HG03432 (cell line): ENCODE data around the gene MTURN.

Source experiments
- ATAC-seq: cut with Tn5 transposase; IDR thresholded peaks from one replicate; pipeline ENCODE4 v1.9.1; 2021; ENCODE audit warnings: mild to moderate bottlenecking, moderate library complexity; ENCODE audit not compliant: unreplicated experiment

MTURN gene

DNA sequence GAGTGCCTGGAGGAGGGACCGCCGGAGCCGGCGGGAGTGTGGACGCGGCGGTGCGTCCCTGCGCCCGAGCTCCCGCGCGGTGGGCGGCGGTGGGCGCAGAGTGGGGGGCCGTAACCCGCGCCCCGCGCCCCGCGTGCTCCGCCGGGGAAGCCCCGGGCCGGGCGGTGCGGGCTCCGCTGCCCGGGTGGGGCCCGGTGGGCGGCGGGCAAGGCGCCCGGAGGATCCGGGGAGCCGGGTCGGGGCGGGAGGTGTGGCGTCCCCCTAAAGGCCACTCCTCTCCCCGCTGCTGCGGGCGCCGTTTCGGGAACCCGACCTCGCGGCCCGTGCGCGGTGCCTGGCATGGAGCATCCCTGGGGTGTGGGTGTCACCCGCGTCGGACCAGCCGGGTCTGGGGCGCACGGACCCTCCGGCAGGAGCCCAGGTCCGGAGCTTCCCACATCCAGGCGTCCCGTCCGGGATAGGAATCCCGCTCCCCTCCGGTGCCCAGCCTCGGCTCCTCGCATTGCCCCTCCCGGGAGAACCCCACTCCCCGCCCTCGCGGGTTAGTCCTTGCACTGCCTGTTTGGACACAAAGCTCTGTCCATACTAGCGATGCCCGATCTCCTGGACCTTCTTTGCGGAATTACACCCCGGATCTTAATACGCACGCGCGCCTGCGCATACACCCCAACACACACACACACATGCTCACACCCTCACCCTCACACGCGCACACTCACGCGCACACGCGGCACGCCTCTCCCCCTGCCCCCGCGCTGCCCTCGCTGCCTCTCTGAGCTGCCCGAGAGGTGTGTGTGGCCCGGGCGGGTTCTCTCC lies 723 bp downstream of the MTURN start:
- ATAC-seq, result peak; percentile 35

DNA sequence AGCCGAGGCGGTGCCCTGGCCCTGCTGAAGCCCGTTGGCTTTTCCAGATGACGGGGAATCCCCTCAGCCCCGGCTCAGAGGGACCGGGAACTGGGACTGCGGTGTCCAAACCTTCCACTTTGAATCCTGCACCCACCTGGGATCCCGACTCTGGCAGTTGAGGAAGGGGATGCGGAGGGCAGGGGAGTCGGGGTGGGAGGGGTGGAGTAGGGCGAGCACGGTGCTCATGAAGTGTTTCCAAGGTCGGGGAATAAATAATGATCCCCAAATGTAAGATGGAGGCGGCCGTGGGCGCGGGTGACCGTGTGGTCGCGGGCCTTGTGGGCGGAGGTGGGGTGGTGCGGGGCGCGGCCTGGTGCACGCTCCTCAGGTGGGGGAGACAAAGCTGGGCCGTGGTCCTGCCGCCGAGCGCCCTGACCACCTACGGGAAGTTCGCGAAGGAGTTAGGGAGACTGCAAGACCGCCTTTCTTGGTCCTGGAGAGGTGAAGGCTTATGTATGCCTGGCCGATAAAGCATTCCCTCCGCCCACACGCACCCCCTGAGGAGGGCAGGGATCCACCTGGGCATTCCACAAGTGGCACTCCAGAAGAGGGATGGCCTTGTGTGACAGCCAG lies 1.4 kb downstream of the MTURN start:
- no peak for ATAC-seq

DNA sequence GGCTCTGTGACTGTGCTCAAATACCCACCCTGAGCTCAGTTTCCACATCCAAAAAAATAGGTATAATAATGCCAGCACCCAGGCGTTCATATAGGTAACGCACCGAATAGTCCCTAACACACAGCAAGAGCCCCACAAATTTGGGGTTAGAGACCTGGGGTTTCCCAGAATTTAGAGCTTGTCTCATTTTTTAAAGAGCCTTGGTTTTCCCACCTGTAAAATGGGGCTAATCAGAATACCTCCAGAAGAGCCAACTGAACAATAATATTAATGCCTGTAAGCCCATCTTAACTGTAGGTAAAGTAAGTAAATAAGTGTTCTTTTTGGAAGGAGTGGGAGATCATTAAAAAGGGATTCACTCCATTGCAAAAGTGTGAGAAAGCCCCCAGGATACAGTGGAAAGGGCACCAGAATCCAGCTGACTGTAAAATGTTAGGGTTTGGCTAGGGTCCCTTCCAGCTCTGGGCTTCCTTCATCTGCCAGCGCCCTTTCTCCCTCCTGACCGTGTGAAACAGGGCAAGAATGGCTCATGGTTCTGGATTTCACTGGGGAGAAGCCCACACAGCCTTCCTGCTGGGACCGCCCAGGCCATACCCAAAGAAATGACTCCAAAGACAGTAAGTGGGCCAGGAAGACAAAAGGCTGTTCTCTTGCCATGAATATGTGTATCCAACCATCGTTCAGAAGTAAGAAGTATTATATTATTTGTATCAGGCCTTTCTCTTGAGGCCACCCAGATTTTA lies 2.1 kb downstream of the MTURN start:
- no peak for ATAC-seq

DNA sequence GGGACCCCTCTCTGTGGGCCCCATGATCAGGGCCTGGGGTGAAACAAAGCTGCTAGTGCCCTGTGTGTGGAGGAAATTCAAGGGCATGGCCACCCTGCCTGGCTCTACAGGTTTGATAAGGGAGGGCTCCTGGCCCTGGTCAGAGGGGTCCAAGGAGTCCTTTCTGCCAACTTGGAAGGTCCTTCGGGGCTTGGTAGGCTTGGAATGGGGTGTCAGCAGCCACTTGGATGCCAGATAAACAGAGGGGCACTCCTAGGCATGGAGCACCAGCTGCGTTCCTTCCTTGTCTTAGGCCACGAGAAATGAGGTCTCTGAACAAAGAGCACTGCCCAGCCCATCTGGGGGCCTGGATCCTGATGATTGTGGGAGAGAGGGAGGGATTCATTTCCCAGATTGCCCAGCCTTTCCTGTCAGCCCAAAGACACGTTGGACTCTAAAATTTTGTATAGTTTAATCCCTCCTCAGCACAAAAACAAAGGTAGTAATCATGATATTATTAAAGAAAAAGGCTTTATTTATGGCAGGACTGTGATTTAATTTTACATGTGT lies 5.1 kb downstream of the MTURN start:
- no peak for ATAC-seq

DNA sequence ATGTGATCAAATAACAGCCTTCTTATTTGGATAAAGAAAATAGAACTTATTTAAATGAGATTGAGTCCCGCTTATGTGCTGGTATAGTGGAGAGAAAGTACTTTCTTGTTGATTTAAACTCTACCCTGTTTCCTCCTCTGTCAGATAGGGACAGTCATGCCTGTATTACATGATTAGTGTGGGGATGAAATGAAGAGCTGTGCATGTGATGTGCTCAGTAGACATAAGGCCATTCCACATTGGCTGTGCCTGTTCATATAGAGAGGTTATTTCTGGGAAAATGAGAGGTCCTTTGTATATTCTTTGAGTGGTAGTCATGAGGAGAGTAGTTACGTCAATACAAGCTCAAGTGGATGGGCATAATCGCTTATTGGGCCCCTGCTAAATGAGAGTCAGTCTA lies 5.7 kb downstream of the MTURN start:
- no peak for ATAC-seq

DNA sequence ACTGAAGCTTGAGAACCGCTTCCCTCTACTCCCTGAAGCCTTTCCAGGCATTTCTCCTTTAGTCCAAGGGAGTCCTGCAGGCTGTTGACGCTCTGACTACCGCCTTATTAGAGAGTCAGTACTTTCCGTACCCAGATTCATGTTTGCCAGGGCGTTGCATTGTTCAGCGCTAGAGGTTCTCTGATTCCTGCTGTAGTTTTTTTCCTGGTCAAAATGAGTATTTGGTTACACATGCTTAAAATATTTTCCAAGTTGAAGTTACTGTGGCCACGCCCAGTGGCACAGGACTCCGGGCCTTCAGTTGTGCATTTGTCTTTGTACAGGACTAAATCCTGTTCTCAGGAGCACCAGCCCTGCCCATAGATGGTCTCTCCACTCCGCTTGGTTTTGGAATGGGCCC lies 7.9 kb downstream of the MTURN start:
- no peak for ATAC-seq

DNA sequence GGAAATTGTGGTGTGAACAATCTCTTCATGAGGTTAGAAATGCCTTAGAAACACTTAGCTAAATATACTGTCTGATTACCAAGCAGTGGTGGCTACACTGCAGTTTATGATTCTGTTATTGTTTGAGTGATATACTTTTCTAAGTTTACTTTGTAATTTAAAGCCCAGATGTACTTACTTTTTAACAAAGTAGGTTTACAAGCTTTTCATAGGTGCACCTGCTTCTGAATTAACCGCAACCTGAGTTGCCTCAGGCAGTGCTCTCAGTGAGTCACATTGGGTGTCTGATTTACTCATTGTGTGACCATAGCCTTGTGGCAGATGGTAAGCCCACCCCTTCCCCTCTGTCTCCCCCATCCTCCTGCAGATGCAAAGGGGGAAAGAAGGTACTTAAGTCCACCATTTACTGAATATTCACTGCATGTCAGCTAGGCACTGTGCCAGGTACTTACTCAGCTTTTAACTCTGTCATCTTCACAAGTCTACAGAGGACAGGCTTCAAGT lies 9.0 kb downstream of the MTURN start:
- no peak for ATAC-seq

DNA sequence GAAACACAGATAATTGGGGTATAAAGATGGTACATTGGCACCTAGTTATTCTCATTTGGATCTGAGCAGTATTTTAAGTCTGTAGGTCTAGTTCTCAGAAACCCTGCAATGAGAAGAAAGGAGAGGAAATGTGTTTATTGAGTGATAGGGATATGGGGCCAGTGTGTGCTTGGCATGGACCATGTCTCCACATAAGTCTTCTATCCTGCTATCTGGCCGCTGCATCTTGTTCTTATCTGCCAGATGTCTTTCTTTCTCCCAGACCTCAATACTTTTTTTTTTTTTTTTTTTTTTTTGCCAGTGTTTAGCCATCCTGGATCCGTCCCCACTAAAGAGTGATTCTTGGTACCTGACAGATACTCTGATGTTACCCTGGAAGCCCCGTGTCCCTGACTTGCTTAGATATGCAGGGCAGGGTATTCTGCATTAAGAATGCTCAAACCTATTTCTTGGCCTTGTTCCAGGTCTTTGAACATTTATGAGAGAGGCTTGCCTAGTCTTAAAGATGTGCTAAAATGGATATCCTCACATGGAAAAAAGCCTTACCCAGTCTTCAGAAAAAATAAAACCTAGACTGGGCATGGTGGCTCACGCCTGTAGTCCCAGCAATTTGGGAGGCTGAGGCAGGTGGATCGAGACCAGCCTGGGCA lies 10.0 kb downstream of the MTURN start:
- ATAC-seq, result no peak

DNA sequence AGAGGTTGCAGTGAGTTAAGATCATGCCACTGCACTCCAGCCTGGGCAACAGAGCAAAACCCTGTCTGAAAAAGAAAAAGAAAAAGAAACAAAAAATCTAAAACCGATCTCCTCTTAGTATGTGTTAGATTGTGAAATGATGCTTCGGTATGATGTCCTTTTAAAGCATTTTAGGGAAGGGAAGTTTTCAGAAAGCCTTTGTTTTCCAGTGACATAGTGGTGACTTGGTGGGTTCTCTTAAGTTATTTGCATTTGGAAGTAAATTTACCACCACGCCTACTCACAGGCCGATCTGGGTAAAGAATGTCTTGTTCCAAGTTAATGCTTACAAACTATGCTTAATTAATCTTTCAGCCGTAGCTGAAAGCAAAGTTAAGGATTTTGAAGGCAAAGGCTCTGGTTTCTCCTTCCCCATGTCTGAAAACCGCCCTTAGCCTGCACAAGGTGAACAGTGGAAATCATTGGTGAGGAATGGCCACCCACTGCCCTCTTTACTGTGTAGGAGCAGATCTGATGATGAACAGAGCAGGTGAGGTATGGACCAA lies 10.7 kb downstream of the MTURN start:
- ATAC-seq, result no peak

DNA sequence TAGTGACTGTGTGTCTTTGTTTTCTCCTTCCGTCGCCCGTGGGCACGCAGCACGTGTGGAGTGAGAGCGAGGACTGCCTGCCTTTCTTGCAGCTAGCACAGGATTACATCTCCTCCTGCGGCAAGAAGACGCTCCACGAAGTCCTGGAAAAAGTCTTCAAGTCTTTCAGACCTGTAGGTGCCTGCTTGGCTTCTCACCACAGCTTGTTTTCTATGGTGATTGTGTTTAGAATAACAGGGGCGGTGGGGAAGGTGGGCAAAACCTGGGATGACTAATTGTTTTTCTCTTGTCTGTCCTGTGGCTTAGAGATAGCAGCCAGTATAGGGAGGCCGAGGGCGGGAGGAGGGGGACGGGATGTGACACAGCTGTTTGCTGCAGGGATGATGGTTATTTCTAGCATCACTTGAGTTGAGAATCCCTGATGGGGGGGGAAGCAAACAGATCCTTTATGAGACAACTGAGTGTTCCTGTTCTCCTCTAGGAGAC lies 11.4 kb downstream of the MTURN start:
- ATAC-seq, result no peak

DNA sequence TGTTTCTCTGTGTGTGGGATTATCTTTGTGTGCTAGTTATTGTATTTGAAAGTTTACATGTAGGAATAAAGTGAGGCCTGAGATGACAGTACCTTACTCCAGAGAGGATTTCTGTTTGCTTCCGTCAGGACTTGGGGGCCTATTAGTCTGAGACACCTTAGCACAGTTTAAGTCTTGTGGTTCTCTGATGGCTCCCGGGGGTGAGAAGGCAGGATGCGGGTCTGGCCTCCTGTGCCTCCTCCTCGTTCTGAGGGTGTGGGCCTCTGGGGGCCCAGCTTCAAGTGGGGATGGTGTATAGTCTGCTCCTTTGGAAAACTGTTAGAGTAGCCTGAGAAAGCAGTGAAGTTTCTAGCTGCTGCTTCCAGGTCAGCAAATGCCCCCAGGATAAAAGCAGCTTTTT lies 12.4 kb downstream of the MTURN start:
- no peak for ATAC-seq

DNA sequence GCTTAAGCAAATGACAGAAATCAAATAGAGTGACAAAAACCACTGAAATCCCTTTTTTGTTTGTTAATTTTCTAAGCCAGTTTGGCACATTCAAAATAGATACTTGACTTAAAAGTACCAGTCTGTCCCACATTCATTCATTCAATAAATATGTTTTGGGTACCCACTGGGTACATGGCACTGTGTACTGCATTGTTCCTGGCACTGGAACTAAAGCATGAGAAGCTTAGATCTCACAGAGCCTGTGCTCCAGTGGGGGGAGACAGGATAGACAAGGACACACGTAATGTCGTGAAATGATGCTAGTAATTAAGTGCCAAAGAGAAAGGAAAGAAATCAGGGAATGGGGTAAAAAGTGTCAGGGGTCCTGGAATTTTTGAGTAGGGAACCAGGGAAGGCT lies 13.0 kb downstream of the MTURN start:
- ATAC-seq, result no peak

DNA sequence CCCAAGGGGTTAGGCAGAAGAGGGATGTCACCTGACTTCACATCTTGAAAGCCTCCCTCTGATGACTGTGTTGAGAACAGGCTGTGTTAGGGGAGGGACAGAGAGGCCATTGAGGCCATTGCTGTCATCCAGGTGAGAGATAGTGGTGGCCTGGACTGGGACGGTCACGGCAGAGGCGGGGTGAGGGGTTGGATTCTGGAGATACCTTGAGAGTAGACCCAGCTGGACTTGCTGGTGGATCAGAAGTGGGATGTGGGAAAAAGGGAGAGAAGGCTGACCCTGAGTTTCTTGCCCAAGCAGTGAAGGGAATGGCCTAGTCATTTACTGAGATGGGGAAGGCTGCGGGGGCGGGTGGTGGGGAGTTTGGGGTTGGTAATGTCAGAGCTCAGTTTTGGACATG lies 13.6 kb downstream of the MTURN start:
- no peak for ATAC-seq

DNA sequence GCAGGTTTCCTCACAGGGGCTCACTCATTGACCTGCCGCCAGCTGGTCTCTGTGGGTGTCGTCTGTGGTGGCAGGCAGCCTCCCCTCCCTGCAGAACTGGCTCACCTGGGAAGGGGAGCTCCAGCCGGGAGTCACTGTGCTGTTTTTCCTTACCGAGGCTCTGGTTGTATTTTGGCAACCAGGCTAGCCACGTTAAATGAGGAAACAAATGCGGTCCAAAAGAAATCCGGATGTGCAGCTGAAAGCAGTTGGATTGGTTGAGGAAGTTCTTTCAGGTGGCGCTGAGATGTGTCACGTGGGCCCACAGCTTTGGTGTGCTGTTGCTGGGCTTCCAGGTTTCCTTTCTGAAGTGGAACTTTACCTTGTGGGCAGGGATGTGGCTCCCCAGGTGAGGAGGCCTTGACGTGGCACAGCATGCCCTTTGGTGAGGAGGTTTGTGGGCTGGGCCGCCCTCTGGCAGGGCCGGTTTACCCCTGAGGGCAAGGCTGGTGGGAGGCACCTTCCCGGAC lies 14.2 kb downstream of the MTURN start:
- peak; percentile 41 for ATAC-seq

DNA sequence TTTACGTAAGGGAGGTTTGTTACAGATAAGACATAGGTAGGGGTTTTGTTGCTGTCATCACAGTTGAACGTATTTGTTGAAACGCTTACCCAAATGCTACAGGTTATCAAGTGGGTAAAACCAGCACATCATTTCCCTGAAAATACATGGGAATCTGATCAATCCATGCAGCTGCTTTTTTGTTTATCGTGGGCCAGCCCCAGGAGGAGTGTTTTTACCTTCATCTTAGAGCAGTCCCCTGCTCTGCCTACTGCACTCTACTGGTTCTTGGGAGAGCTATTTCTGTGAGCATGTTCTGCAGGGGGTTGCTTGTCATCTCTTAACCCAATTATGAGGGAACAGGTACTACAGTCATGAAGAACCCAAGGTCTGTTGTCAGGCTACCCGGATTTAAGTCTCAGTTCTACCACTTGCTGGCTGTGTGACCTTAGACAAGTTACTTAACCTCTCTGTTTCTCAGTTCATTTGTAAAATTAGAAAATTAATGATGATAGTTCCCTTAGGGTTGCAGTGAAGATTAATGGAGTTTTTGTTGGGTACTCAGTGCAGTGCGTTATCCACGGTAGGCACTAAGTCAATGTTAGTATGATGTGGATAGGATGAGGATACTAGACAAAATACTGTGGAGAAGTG lies 15.0 kb downstream of the MTURN start:
- ATAC-seq, result no peak

DNA sequence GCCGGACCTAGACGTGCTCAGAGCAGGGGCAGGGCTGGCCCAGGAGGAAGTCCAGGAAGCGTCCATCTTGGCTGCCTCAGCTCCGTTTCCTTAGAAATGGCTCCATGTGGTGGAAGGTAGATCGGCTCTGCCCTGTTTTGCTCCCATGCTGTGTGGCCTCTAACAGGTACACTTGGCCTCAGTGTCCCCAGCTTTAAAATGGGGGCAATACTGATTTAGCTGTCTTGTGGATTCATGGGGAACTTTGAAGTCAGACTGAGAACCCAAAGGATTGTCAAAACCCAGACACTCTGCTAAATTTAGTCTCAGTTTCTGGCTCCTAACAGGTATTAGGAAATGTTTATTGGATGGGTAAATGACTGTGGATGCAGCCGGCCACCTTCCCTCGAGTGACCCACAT lies 15.9 kb downstream of the MTURN start:
- no peak for ATAC-seq

DNA sequence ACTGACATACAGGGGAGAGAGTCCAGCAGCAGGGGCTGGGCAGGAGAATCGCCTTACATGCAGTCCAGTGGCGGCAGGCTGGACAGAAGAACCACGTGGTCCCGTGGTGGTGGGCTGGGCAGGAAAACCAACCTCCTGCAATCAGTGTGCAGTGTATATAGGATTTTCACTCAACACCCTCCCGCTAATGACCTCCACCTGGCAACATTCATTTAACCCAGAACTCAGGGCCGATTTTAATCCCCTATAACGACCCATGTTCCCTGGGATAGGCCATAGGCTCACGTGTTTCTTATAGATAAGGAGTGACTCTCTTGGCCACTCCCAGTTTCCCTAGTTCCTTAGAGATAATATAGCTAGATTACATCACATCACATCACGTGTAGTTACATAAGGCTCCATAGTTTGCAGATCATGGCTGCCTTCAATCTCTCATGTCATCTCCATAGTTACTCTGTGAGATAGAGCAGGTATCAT lies 19.4 kb downstream of the MTURN start:
- no peak for ATAC-seq

DNA sequence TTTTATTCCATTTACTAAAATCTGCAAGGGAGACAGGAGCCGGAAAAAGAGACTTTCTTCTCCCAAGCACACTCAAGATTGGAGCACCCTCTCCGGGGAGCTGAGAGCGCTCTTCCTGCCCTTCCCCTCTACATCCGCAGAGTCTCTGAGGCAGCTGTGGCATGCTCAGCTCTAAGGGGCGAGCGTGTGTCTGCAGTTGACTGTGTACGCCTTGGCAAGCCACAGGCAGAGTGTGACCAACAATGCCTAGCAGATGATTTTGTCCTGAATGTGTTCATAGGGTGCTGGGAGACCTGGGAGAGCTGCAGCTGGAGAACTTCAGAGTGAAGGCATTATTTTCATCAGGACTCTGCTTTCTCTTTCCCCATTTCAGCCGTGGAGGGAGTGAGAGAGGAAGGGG lies 20.7 kb downstream of the MTURN start:
- ATAC-seq, result no peak

DNA sequence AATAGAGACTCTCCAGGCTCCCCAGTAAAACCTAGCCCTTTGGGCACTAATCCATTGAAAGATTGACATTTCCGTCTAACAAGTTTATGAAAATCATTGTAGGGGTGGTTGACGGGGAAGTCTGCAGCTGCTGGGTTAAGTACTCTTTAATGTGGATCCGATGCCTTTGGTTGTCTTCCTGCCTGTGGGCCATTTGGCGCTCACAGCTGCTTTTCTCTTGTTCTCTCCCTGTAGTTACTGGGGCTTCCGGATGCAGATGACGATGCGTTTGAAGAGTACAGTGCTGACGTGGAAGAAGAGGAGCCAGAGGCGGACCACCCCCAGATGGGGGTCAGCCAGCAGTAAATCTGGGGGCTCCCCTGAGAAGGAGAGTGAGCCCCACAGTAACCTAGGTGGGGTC lies 22.4 kb downstream of the MTURN start:
- no peak for ATAC-seq

DNA sequence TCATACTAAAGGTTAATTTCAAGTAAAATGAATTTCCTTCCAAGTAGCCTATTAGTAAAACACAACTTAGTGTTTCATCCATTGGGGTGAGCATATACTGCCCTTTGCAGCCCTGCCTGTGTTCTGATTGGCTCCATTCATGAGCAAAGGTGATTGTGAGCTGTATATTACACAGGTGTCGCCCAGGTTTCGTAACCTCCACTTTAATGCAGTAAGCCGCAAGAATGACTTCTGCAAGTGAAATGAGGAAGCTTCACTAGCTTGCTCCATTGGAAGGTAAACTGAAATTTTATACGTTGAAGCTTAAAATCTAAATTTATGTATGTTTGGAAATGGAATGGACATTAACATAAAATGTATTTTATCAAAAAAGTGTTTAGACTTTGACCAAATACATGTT lies 24.4 kb downstream of the MTURN start:
- ATAC-seq, result no peak
